ENCODE measurements around the gene CALCOCO2.

Gene CALCOCO2

GRCh38 chr17:48883171-48883570, 52.3 kb downstream of the CALCOCO2 start:
- no peak for TF ChIP-seq CTCF (conservative IDR thresholded peaks at IDR 0.05; ENCODE audit: low read depth)
- CTCF ChIA-PET, result interaction anchor here (0.5 to 1.8 kb wide), 8 partner anchors 52 to 1098 kb away, joined by 3 to 7 read pairs (median 4); no protein-coding TSS in a partner anchor
- no peak overlapping the region for H3K27ac ChIP-seq
- POLR2A ChIA-PET (ENCODE audit: low non-redundant PET), result no interaction called here
- no peak for DNase-seq (ENCODE audit: low spot score)

- DNase-seq (ENCODE audit: low spot score), result no peak
- CTCF ChIA-PET, result interaction anchor here (0.6 kb wide), 1 partner anchor 229 kb away, joined by 4 read pairs; no protein-coding TSS in a partner anchor
- POLR2A ChIA-PET (ENCODE audit: low non-redundant PET), result no interaction called here
- H3K27ac ChIP-seq, result no peak overlapping the region
- TF ChIP-seq CTCF (conservative IDR thresholded peaks at IDR 0.05; ENCODE audit: low read depth), result no peak
These were observed 59.3 kb downstream of the CALCOCO2 start for GRCh38 chr17:48890086-48890485.

GRCh38 chr17:48892940-48893645, 62.3 kb downstream of the CALCOCO2 start:
- ChIA-PET CTCF (interaction anchor here (0.5 to 2.5 kb wide), 6 partner anchors 14 to 1182 kb away, joined by 3 to 7 read pairs (median 4); no protein-coding TSS in a partner anchor), POLR2A (ENCODE audit: low non-redundant PET) (interaction anchor here (0.5 to 2.2 kb wide), 4 partner anchors 15 to 61 kb away, joined by 3 to 11 read pairs (median 6); partner anchors contain the start of genes SNF8 and UBE2Z)
- DNase-seq (ENCODE audit: low spot score), result no peak
- no peak for TF ChIP-seq CTCF (conservative IDR thresholded peaks at IDR 0.05; ENCODE audit: low read depth)
- peak overlapping the region; percentile 85 for H3K27ac ChIP-seq

GRCh38 chr17:48893646-48894508, 63.0 kb downstream of the CALCOCO2 start:
- CTCF ChIA-PET, result interaction anchor here (0.6 to 2.5 kb wide), 7 partner anchors 9 to 1181 kb away, joined by 3 to 7 read pairs (median 4); no protein-coding TSS in a partner anchor
- POLR2A ChIA-PET (ENCODE audit: low non-redundant PET), result interaction anchor here (1.0 to 2.2 kb wide), 3 partner anchors 14 to 51 kb away, joined by 3 to 11 read pairs (median 4); partner anchors contain the start of genes SNF8 and UBE2Z
- DNase-seq (ENCODE audit: low spot score), result no peak
- H3K27ac ChIP-seq, result peak overlapping the region; percentile 85
- TF ChIP-seq CTCF (conservative IDR thresholded peaks at IDR 0.05; ENCODE audit: low read depth), result no peak

GRCh38 chr17:48894886-48895285, 64.1 kb downstream of the CALCOCO2 start:
- H3K27ac ChIP-seq, result no peak overlapping the region; the same call in 1 of the 2 replicates
- POLR2A ChIA-PET (ENCODE audit: low non-redundant PET), result interaction anchor here (1.0 kb wide), 1 partner anchor 14 kb away, joined by 3 read pairs; no protein-coding TSS in a partner anchor
- no peak for DNase-seq (ENCODE audit: low spot score)
- CTCF ChIA-PET, result interaction anchor here (0.6 to 1.1 kb wide), 2 partner anchors 8 to 10 kb away, joined by 3 to 5 read pairs; no protein-coding TSS in a partner anchor
- no peak for TF ChIP-seq CTCF (conservative IDR thresholded peaks at IDR 0.05; ENCODE audit: low read depth)

- ChIA-PET POLR2A (ENCODE audit: low non-redundant PET) (no interaction called here), CTCF (no interaction called here)
- H3K27ac ChIP-seq, result peak overlapping the region; percentile 47
- no peak for TF ChIP-seq CTCF (conservative IDR thresholded peaks at IDR 0.05; ENCODE audit: low read depth)
- DNase-seq (ENCODE audit: low spot score), result no peak
These were observed 70.4 kb downstream of the CALCOCO2 start for GRCh38 chr17:48901241-48901640.
